Prostate gland (tissue), 2 donors: Measurements from ENCODE around the gene ALOX12.
"Not testable (repeated sequence)": the region's sequence is repeated elsewhere in the genome, so short reads cannot be mapped to it uniquely, and the experiment has no call there.

Experiments
- POLR2A ChIP-seq: fragments of 450-650 bp; IDR thresholded peaks from one replicate; pipeline ENCODE4 v1.6.1; 2016; ENCODE audit warnings: antibody characterized with exemption, mild to moderate bottlenecking
- TF ChIP-seq, protein P1 (sequence below), 4 experiments: fragments of 200-600 bp in 2 of 4; fragments of 450-650 bp in 2 of 4; sonication (generic) in 2 of 4; IDR thresholded peaks; 1 replicate in 3 of 4; 2 replicates in 1 of 4; pipeline ENCODE4 v1.5.1; 2016 to 2019; ENCODE audit warnings: antibody characterized with exemption in 4 of 4, mild to moderate bottlenecking in 2 of 4, moderate library complexity in 2 of 4

DNA sequence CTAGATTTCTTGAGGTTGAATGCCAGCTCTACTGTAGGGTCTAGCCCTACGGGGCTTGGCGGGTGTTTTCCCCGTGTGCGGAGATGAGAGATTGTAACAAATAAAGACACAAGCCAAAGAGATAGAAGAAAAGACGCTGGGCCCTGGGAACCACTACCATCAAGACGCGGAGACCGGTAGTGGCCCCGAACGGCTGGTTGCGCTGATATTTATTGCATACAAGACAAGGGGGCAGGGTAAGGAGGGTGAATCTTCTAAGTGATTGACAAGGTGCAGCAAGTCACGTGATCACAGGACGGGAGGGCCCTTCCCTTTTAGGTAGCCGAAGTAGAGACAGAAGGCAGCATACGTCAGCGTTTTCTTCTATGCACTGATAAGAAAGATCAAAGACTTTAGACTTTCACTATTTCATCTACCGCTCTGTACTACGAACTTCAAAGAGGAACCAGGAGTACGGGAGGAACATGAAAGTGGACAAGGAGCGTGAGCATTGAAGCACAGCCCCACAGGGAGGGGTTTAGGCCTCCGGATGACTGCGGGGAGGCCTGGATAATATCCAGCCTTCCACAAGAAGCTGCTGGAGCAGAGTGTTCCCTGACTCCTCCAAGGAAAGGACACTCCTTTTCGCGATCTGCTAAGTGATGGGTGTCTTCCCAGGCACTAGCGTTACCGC lies 51.0 kb downstream of the ALOX12 start:
- not testable (repeated sequence) for TF ChIP-seq POLR2A
- TF ChIP-seq, protein P1, sequence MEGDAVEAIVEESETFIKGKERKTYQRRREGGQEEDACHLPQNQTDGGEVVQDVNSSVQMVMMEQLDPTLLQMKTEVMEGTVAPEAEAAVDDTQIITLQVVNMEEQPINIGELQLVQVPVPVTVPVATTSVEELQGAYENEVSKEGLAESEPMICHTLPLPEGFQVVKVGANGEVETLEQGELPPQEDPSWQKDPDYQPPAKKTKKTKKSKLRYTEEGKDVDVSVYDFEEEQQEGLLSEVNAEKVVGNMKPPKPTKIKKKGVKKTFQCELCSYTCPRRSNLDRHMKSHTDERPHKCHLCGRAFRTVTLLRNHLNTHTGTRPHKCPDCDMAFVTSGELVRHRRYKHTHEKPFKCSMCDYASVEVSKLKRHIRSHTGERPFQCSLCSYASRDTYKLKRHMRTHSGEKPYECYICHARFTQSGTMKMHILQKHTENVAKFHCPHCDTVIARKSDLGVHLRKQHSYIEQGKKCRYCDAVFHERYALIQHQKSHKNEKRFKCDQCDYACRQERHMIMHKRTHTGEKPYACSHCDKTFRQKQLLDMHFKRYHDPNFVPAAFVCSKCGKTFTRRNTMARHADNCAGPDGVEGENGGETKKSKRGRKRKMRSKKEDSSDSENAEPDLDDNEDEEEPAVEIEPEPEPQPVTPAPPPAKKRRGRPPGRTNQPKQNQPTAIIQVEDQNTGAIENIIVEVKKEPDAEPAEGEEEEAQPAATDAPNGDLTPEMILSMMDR (IDR thresholded peaks at IDR 0.05), result not testable (repeated sequence)
